K562 (cell line): ENCODE measurements around the gene AGPAT1. TPM values are rescaled to one million over a fixed set of nuclear protein-coding genes. Genes with fewer than 3 reads are reported as not detected.

Experiments used
- CTCF ChIP-seq, 3 experiments: IDR thresholded peaks in 2 of 3; conservative IDR thresholded peaks in 1 of 3; 2 replicates each; pipeline ENCODE4 v1.5.1; 2011 to 2012; ENCODE audit warnings: low read length in 3 of 3, mild to moderate bottlenecking in 3 of 3, control low read depth in 2 of 3, improper control_type of control experiment in 1 of 3, inconsistent platforms in 1 of 3, low read depth in 1 of 3, mixed read lengths in 1 of 3, moderate library complexity in 1 of 3; ENCODE audit not compliant: insufficient read depth in 2 of 3
- E2F5 ChIP-seq: sonication (generic); formaldehyde crosslinking; IDR thresholded peaks from 2 replicates; pipeline ENCODE4 v1.8.0; 2022; ENCODE audit warnings: mild to moderate bottlenecking, missing genetic modification reagents
- KAT7 ChIP-seq: sonication (generic); formaldehyde crosslinking; IDR thresholded peaks from 2 replicates; pipeline ENCODE4 v1.8.0; 2022; ENCODE audit warnings: missing genetic modification reagents, mild to moderate bottlenecking, borderline replicate concordance
- KLF1 ChIP-seq: fragments of 450-650 bp; IDR thresholded peaks from 2 replicates; pipeline ENCODE4 v1.6.1; 2016; ENCODE audit warnings: missing genetic modification characterization, missing compliant biosample characterization
- NR2C1 ChIP-seq, 2 experiments: fragments of 450-650 bp; IDR thresholded peaks; 2 replicates each; pipeline ENCODE4 v1.6.1; 2017; ENCODE audit warnings: mild to moderate bottlenecking in 2 of 2, antibody characterized with exemption in 1 of 2, inconsistent platforms in 1 of 2, missing compliant biosample characterization in 1 of 2, missing genetic modification characterization in 1 of 2
- RAD21 ChIP-seq, 2 experiments: fragments of 250-450 bp in 1 of 2; fragments of 450-650 bp in 1 of 2; sonication (Bioruptor Pico) in 1 of 2; formaldehyde crosslinking in 1 of 2; IDR thresholded peaks in 1 of 2; conservative IDR thresholded peaks in 1 of 2; 2 replicates each; pipeline versions ENCODE4 v1.4.0 to v1.8.0; 2020 to 2022; ENCODE audit warnings: mild to moderate bottlenecking in 2 of 2, moderate library complexity in 1 of 2
- SP1 ChIP-seq: sonication (generic); formaldehyde crosslinking; IDR thresholded peaks from 2 replicates; pipeline ENCODE4 v1.8.1; 2022; ENCODE audit warnings: mild to moderate bottlenecking, missing genetic modification reagents
- ZNF197 ChIP-seq: fragments of 200-800 bp; sonication (Bioruptor generic); IDR thresholded peaks from 2 replicates; pipeline ENCODE4 v1.6.1; 2016; ENCODE audit warnings: low read depth, missing genetic modification characterization, missing compliant biosample characterization
- ZNF24 ChIP-seq: fragments of 450-650 bp; IDR thresholded peaks from 2 replicates; pipeline ENCODE4 v1.6.1; 2016
- polyA plus RNA-seq, 8 experiments: library from polyadenylated mRNA; depleted of rRNA in 4 of 8; stranded (reverse) in 5 of 8; unstranded in 3 of 8; fragments of >200 nt; fragmentation: Nextera tagmentation in 2 of 8; fragmentation: Illumina TruSeq in 1 of 8; extraction: Ambion mirVana in 2 of 8; extraction: Trizol in 1 of 8; gene quantifications; 2 replicates each; pipeline versions ENCODE4 v1.2.1 to v1.2.3, GENCODE V29; 2011 to 2014; ENCODE audit warnings: inconsistent platforms in 1 of 8, missing spikeins in 1 of 8
- total RNA-seq, 7 experiments: library from RNA; depleted of rRNA in 6 of 7; stranded (reverse); fragments of >200 nt in 6 of 7; fragmentation: Illumina TruSeq in 2 of 7; extraction: Trizol in 2 of 7; gene quantifications; 2 replicates each; pipeline versions ENCODE4 v1.2.1 to v1.2.3, GENCODE V29; 2011 to 2021; ENCODE audit warnings: low replicate concordance in 1 of 7
- TF ChIP-seq, protein P1 (sequence below): fragments of 200-800 bp; sonication (Bioruptor generic); IDR thresholded peaks from 2 replicates; pipeline ENCODE4 v1.6.1; 2017; ENCODE audit warnings: missing genetic modification characterization, missing compliant biosample characterization
- TF ChIP-seq, protein P2 (sequence below): fragments of 450-650 bp; formaldehyde crosslinking; IDR thresholded peaks from 2 replicates; pipeline ENCODE4 v1.4.0; 2020; ENCODE audit warnings: mild to moderate bottlenecking, moderate library complexity
- TF ChIP-seq, protein P3 (sequence below): fragments of 250-450 bp; sonication (Bioruptor Pico); IDR thresholded peaks from 2 replicates; pipeline ENCODE4 v1.5.0; 2020; ENCODE audit warnings: mild to moderate bottlenecking, borderline replicate concordance
- TF ChIP-seq, protein P4 (sequence below): IDR thresholded peaks from 2 replicates; pipeline ENCODE4 v1.6.1; 2011; ENCODE audit warnings: borderline replicate concordance, low read depth, mild to moderate bottlenecking, moderate library complexity, low read length; ENCODE audit not compliant: insufficient read depth, poor library complexity, severe bottlenecking

Gene AGPAT1
- total and polyA plus RNA-seq, 9 of the 15 experiments (the other 6 are each of a cell fraction or from before 2014, with no cell fraction given) = 37.9 to 176 (median 69.4) TPM

- TF ChIP-seq, protein P1, sequence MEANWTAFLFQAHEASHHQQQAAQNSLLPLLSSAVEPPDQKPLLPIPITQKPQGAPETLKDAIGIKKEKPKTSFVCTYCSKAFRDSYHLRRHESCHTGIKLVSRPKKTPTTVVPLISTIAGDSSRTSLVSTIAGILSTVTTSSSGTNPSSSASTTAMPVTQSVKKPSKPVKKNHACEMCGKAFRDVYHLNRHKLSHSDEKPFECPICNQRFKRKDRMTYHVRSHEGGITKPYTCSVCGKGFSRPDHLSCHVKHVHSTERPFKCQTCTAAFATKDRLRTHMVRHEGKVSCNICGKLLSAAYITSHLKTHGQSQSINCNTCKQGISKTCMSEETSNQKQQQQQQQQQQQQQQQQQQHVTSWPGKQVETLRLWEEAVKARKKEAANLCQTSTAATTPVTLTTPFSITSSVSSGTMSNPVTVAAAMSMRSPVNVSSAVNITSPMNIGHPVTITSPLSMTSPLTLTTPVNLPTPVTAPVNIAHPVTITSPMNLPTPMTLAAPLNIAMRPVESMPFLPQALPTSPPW (CRISPR knock-in tag) = peak; percentile 45; the same call in 1 of the 2 replicates
- TF ChIP-seq, protein P2, sequence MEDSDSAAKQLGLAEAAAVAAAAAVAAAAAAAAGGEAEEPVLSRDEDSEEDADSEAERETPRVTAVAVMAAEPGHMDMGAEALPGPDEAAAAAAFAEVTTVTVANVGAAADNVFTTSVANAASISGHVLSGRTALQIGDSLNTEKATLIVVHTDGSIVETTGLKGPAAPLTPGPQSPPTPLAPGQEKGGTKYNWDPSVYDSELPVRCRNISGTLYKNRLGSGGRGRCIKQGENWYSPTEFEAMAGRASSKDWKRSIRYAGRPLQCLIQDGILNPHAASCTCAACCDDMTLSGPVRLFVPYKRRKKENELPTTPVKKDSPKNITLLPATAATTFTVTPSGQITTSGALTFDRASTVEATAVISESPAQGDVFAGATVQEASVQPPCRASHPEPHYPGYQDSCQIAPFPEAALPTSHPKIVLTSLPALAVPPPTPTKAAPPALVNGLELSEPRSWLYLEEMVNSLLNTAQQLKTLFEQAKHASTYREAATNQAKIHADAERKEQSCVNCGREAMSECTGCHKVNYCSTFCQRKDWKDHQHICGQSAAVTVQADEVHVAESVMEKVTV (CRISPR knock-in tag) = peak; percentile 96
- TF ChIP-seq E2F5 (CRISPR knock-in tag) = 0 out of 2 replicates have a peak, but pooled peaks have one; percentile 20
- TF ChIP-seq, protein P3, sequence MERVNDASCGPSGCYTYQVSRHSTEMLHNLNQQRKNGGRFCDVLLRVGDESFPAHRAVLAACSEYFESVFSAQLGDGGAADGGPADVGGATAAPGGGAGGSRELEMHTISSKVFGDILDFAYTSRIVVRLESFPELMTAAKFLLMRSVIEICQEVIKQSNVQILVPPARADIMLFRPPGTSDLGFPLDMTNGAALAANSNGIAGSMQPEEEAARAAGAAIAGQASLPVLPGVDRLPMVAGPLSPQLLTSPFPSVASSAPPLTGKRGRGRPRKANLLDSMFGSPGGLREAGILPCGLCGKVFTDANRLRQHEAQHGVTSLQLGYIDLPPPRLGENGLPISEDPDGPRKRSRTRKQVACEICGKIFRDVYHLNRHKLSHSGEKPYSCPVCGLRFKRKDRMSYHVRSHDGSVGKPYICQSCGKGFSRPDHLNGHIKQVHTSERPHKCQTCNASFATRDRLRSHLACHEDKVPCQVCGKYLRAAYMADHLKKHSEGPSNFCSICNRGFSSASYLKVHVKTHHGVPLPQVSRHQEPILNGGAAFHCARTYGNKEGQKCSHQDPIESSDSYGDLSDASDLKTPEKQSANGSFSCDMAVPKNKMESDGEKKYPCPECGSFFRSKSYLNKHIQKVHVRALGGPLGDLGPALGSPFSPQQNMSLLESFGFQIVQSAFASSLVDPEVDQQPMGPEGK = no peak
- TF ChIP-seq, protein P4, sequence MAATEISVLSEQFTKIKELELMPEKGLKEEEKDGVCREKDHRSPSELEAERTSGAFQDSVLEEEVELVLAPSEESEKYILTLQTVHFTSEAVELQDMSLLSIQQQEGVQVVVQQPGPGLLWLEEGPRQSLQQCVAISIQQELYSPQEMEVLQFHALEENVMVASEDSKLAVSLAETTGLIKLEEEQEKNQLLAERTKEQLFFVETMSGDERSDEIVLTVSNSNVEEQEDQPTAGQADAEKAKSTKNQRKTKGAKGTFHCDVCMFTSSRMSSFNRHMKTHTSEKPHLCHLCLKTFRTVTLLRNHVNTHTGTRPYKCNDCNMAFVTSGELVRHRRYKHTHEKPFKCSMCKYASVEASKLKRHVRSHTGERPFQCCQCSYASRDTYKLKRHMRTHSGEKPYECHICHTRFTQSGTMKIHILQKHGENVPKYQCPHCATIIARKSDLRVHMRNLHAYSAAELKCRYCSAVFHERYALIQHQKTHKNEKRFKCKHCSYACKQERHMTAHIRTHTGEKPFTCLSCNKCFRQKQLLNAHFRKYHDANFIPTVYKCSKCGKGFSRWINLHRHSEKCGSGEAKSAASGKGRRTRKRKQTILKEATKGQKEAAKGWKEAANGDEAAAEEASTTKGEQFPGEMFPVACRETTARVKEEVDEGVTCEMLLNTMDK = peak; percentile 47
- TF ChIP-seq ZNF24 = peak; percentile 30; the same call in 1 of the 2 replicates
- peak; percentile 98 for TF ChIP-seq CTCF (IDR thresholded peaks at IDR 0.05 in 2 of 3, conservative IDR thresholded peaks at IDR 0.05 in 1 of 3; ENCODE audit: insufficient read depth in 2 of 3, low read depth in 1 of 3, low read length in 3 of 3)
- TF ChIP-seq RAD21 (CRISPR knock-in tag; conservative IDR thresholded peaks at IDR 0.05 in 1 of 2, IDR thresholded peaks at IDR 0.05 in 1 of 2) = peak; percentile 98 to 99
- peak; percentile 91 for TF ChIP-seq NR2C1 (IDR thresholded peaks at IDR 0.05)
- peak; percentile 89 for TF ChIP-seq NR2C1 (tag; IDR thresholded peaks at IDR 0.05)
- peak; percentile 40; the same call in 1 of the 2 replicates for TF ChIP-seq KAT7
- TF ChIP-seq SP1 (CRISPR knock-in tag) = peak; percentile 73
- peak; percentile 57; the same call in 1 of the 2 replicates for TF ChIP-seq KLF1 (tag)
- no peak for TF ChIP-seq ZNF197 (CRISPR knock-in tag)
These were observed 56.9 kb downstream of the AGPAT1 start (continued) for GRCh38 chr6:32118782-32119628.
